Fibroblast of gingiva (primary cell): ENCODE results near the gene ERMARD.
A peak's percentile ranks its signal among the peaks of the same experiment; 100 is the strongest.
"Not testable (repeated sequence)": the region's sequence is repeated elsewhere in the genome, so short reads cannot be mapped to it uniquely, and the experiment has no call there.

Experiments used
- DNase-seq: peaks from one replicate; pipeline ENCODE4 v3.0.0-alpha.2; 2011; ENCODE audit warnings: low read depth

Gene ERMARD

GRCh38 chr6:169738204-169738975, 13.0 kb upstream of the ERMARD start:
- DNase-seq: peak; percentile 36

DNA sequence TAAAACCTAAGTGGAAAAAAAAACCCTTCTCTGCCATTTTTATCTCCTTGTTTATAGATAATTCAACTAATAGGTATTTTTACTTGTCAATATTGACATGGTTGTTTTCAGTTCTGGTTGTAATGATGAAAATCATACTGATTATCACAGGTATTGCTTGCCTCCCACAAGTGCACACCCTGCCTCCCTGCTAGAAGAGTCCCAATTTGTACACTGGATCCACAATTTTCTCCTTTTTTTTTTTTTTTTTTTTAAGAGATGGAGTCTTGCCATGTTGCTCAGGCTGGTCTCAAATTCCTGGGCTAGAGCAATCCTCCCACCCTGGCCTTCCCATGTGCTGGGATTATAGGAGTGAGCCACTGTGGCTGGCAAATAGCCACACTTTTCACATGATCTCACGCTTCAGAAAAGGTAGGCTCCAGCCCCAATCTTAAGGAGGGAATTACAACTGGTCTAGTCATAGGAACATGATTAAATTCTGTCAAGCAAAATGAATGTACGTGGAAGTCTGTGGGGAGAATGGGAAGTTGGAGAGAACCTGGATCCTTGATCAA, 12.4 kb upstream of the ERMARD start:
- DNase-seq: no peak

GRCh38 chr6:169741344-169741743, 10.1 kb upstream of the ERMARD start:
- no peak for DNase-seq

GRCh38 chr6:169745405-169745804, 6.0 kb upstream of the ERMARD start:
- no peak for DNase-seq

GRCh38 chr6:169746556-169746955, 4.9 kb upstream of the ERMARD start:
- DNase-seq: no peak

DNA sequence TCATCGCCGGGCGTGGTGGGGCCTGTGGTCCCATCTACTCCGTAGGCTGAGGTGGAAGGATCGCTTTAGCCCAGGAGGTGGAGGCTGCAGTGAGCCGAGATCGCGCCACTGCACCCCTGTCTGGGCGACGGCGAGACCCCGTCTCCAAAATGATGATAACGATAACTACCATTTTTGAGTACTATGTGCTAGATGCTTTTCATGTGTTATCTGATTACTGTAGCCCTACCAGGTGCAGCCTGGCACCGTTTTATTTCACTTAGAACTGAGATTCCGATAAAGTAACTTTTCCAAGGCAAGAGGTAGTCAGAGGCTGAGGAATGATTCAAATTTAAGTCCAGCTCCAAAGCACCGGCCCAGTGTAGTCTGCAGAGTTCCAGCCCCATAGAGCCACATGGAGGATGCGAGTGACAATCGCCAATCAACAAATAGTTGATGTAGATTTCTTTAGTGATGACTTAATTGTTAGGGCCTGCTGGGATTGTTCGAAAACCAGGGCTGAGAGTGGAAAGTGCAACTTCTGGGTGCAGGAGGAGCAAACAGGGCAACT, 727 bp downstream of the ERMARD start:
- DNase-seq: no peak

DNA sequence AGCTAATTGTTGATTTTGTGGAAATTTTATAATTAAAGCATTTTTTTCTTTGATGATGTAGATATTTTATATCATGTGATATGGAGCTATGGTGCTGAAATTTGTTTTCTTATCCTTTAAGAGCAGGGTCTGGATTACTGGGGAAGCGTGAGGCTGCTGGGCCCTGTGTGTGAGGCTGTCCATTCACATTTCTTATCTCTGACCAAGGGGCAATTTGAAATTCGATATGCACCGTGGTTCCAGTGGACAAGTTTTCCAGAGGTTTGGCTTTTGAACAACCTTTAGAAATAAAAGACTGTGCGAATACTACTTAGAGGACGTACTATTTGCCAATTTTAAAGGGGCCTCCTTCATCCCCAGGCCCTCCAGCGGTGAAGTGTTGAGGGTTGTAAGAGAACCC, 3.7 kb downstream of the ERMARD start:
- no peak for DNase-seq

DNA sequence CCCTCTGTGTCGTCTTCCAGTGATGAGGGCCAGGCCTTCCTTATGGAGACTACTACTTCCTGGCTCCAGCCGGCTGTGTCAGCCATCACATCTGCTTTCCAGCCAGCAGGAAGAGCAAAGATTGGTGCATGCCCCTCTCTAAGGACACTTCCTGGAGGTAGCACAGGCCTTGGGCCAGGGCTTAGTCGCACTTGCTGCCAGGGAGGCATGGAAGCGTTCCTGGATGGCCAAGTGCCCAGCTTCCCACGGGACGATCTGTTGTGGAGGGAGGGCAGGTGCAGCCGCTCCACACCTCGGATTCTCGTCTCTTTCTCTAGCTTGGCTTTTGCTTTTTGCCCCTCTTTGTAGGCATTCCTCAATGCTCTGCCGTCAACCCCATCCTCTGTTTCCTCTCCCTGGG, 11.9 kb downstream of the ERMARD start:
- no peak for DNase-seq

GRCh38 chr6:169763881-169764280, 12.5 kb downstream of the ERMARD start:
- DNase-seq: no peak

- DNase-seq: not testable (repeated sequence)
Observed at GRCh38 chr6:169765789-169766188, 14.4 kb downstream of the ERMARD start.

DNA sequence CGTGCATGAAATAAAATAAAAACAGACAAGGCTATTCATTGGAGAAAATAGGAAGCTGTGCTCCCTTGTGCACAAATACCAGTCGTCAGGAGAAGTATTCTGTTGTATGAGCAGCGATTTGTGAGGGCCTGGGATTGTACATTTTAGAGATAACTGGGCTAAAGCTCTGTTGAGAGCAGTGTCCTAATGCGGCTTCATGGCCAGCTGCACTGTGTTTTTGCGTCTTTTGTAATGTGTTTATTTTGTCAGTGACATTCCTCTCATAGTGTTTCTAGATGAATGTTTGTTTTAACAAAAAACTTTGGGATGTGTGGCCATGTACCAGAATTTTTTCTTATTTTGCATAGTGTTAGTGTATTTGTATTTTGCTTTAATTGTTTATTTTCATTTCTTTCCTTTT, 14.8 kb downstream of the ERMARD start:
- peak; percentile 68 for DNase-seq

GRCh38 chr6:169766921-169767736, 15.7 kb downstream of the ERMARD start:
- no peak for DNase-seq

DNA sequence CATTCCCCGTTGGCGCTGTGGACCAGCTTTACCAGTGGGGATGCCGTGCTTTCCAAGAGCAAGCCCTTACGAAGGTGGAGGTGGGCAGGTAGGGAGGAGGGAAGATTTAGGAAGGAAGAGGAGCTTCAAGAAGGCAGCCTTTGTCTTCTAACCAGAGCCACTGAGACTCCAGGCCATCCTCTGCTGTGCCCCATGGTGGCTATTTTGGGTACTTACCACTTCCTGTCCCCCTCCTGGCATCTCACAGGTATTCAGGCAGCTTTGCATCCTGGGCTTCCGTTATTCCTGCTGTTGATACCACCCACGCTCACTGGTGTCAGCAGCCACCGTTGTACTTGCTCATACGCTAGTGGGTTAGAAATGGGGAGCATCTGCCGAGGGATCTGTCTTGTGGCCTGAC, 22.9 kb downstream of the ERMARD start:
- DNase-seq: no peak

GRCh38 chr6:169775321-169775720, 23.9 kb downstream of the ERMARD start:
- DNase-seq: no peak

DNA sequence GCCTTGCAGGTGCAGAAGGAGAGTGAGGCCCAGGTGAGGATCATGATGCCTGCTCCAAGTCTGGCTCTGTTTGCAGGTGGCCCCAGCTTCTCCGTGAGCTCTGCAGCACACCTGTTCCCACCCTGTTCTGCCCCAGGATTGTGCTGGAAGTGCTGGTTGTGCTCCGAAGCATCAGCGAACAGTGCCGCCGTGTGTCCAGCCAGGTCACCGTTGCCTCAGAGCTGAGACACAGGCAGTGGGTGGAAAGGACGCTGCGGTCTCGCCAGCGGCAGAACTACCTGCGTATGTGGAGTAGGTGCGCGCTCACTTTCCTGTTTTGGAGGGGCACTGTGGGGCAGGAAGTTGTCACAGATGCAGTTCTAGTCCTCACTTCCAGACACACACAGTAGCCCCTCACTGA, 25.0 kb downstream of the ERMARD start:
- no peak for DNase-seq

DNA sequence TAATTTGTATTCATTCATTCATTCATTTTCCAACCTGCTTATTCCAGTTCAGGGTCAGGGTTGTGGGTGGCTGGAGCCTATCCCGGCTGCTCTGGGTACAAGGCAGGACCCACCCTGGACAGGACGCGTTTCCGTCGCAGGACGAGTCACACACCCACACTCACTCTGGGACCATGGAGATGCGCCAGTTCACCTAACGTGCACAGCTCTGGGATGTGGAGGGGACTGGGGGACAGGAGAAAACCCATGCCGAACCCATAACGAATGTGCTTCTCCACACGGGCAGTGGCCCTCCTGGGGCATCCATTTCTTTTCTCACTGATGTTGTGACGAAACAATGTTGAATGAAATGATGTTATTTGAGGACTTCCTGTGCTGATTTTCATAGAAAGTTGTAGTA, 26.5 kb downstream of the ERMARD start:
- DNase-seq: no peak

DNA sequence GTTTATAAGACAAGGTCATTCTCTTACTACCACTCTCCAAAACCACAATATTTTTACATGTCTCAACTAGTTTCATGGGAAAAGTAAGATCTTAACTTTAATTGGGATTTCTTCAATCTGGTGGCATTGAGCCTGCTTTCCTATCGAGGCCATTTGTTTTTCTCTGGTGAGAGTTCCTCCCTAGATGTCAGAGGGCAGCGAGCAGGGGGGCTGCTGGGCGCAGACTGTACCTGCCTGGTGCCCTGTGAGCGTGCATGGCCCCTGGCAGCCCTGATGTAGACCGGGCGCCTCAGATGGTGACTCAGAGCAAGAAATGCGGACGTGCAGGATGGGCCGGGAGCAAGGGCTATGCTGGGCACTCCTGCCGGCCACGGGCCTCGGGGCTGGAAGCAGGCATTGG, 27.2 kb downstream of the ERMARD start:
- no peak for DNase-seq

DNA sequence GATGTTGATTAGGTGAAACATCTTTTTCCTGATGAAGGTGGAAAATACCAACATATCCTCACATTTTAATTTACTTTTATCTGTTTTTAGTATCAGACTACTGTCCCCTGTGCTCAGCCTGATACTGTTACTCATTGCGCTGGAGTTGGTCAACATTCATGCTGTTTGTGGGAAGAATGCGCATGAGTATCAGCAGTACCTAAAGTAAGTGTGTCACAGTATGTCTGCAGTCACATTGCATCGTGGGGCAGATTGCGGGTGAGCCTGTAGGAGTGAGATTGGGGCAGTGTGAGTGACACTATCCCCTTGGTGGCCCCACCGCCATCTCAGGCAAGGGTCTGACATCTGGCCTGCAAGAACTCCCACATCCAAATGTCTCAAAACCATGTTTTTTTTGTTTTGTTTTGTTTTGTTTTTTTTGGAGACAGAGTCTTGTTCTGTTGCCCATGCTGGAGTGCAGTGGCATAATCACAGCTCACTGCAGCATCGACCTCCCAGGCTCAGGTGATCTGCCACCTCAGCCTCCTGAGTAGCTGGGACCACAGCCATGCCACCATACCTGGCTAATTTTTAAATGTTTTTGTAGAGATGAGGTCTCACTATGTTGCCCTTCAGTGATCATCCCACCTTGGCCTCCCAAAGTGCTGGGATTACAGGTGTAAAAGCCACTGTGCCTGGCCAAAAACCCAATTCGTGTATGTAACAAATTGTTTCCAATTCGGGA, 27.8 kb downstream of the ERMARD start:
- no peak for DNase-seq

DNA sequence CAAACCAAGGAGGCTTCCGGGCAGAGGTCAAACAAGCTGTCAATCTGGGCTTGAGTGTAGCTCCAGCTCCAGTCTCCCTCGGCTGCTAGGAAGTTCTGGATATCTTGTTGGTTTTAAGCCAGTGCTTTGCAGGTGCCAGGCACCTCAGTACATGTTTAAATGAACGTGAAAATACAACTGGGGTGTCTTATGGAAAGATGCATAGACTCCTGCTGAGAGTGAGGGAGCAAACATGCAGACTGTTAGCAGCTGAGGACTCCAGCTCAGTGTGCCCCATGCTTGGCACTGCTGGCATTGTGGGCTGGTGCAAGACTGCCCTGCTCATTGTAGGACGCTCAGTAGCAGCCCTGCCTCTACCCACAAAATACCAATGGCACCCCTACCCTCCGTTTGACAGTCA, 28.5 kb downstream of the ERMARD start:
- DNase-seq: no peak

DNA sequence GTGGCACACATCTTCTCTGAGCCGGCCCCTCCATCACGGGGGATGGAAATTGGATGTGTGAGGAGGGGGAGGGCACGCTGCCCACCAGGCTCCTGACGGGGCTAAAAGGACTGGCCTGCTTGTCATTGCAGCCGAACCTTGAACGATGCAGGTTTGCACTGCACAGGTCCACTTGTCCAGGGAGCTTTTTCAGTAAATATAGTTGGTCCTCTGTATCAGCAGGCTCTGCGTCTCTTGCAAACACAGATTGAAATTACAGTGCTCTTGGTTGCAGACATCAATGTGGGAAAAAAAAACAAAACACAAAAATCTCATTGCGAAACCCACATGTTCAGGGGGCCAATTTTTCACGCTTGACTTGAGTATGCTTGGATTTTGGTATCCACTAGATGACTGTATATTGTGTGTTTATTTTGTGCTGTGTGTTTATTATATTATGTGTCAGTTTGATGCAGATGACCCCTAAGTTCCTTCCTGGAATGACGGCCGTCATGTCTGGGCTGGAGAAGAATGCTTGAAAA, 29.2 kb downstream of the ERMARD start:
- peak; percentile 94 for DNase-seq

DNA sequence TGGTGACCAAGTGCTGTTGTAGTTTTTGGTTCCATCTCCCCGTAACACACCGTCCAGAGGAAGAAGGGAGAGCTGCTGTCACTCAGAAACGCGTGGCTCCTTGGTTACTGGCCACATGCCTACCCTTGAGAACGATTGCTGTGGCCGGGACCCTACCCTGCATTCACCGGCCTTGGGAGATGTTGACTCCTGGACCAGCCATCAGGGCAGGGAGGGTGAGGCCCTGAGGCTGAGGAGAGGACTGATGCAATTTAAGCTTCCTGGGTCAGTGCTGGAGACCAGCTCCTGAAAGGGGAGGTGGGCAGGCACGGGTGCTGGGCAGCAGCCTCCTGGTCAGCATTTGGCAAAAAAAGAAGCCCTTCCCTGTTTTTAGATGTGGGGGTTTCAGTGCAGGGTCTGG, 31.5 kb downstream of the ERMARD start:
- no peak for DNase-seq

- DNase-seq: no peak
Observed at GRCh38 chr6:169783401-169783800, 32.0 kb downstream of the ERMARD start.
